ENCODE data around the gene DENND10. TPM values are rescaled to one million over a fixed set of nuclear protein-coding genes. Genes with fewer than 3 reads are reported as not detected.

The DENND10 gene
- total and polyA plus RNA-seq, 8 donors, result 8.9 to 82.3 (median 27.9) TPM

GRCh38 chr10:119112056-119112455 lies 8.1 kb downstream of the DENND10 start:
- Histone ChIP-seq H3K27ac (no peak overlapping the region), H3K9me3 (no peaks in the 10 kb centered on the region), H3K4me1 (peaks cover 0 to 15% (median 5%) of the 10 kb centered on the region in 4 donors), H3K4me3 (no peak overlapping the region), H3K27me3 (no peaks in the 10 kb centered on the region), H3K36me3 (peaks cover 36 to 85% (median 80%) of the 10 kb centered on the region in 4 donors)
- TF ChIP-seq POLR2A (IDR thresholded peaks at IDR 0.05) (no peak), POLR2AphosphoS5 (IDR thresholded peaks at IDR 0.05) (no peak), CTCF (IDR thresholded peaks at IDR 0.05) (no peak), EP300 (IDR thresholded peaks at IDR 0.05) (no peak)
- intact Hi-C loops (cut with DNase I; ENCODE audit: low total_unique reads), result no loop called here
- WGBS, 5 donors, result 81 to 94% (median 91%) methylated on average over 4 of the region's 4 CpGs
- DNase-seq, result no peak

- Histone ChIP-seq H3K4me3 (no peak overlapping the region), H3K27ac (peak overlapping the region in 2 of 5 donors; percentile 55 to 77), H3K9me3 (no peaks in the 10 kb centered on the region), H3K36me3 (peaks cover 30 to 89% (median 85%) of the 10 kb centered on the region in 4 donors), H3K4me1 (peaks cover 0 to 15% (median 5%) of the 10 kb centered on the region in 4 donors), H3K27me3 (no peaks in the 10 kb centered on the region)
- WGBS, 5 donors, result 73 to 91% (median 84%) methylated on average over 11 of the region's 11 CpGs
- DNase-seq, result peak in 1 of 2 donors; percentile 33
- intact Hi-C loops (cut with DNase I; ENCODE audit: low total_unique reads), result no loop called here
- TF ChIP-seq POLR2AphosphoS5 (IDR thresholded peaks at IDR 0.05), result peak in 2 of 3 donors; percentile 8 to 64
- no peak for TF ChIP-seq EP300 (IDR thresholded peaks at IDR 0.05)
Measured at GRCh38 chr10:119113751-119114732, 10.1 kb downstream of the DENND10 start.

- no peak for DNase-seq
- TF ChIP-seq POLR2A (IDR thresholded peaks at IDR 0.05) (no peak), EP300 (IDR thresholded peaks at IDR 0.05) (no peak), CTCF (IDR thresholded peaks at IDR 0.05) (no peak), POLR2AphosphoS5 (IDR thresholded peaks at IDR 0.05) (no peak)
- Histone ChIP-seq H3K36me3 (peaks cover 28 to 88% (median 84%) of the 10 kb centered on the region in 4 donors), H3K4me1 (peaks cover 0 to 22% (median 11%) of the 10 kb centered on the region in 4 donors), H3K27ac (peak overlapping the region in 2 of 5 donors; percentile 17 to 56), H3K4me3 (no peak overlapping the region), H3K9me3 (no peaks in the 10 kb centered on the region), H3K27me3 (no peaks in the 10 kb centered on the region)
- intact Hi-C loops (cut with DNase I; ENCODE audit: low total_unique reads), result no loop called here
- 83 to 90% (median 86%) methylated on average over 9 of the region's 9 CpGs for WGBS, 5 donors
Measured at GRCh38 chr10:119115926-119116325, 12.0 kb downstream of the DENND10 start.

GRCh38 chr10:119116326-119116951 lies 12.5 kb downstream of the DENND10 start:
- WGBS, 5 donors, result 94 to 99% (median 97%) methylated on average over 6 of the region's 6 CpGs
- intact Hi-C loops (cut with DNase I; ENCODE audit: low total_unique reads), result no loop called here
- Histone ChIP-seq H3K36me3 (peaks cover 28 to 89% (median 82%) of the 10 kb centered on the region in 4 donors), H3K27ac (peak overlapping the region in 1 of 5 donors; percentile 56), H3K4me1 (peaks cover 0 to 23% (median 11%) of the 10 kb centered on the region in 4 donors), H3K27me3 (no peaks in the 10 kb centered on the region), H3K9me3 (no peaks in the 10 kb centered on the region), H3K4me3 (no peak overlapping the region)
- TF ChIP-seq POLR2AphosphoS5 (IDR thresholded peaks at IDR 0.05), result no peak
- no peak for TF ChIP-seq EP300 (IDR thresholded peaks at IDR 0.05)
- no peak for TF ChIP-seq POLR2A (IDR thresholded peaks at IDR 0.05)
- no peak for TF ChIP-seq CTCF (IDR thresholded peaks at IDR 0.05)
- DNase-seq, result no peak

All from stomach (tissue), 9 donors.